ENCODE measurements around the gene CCDC13.

The CCDC13 gene

DNA sequence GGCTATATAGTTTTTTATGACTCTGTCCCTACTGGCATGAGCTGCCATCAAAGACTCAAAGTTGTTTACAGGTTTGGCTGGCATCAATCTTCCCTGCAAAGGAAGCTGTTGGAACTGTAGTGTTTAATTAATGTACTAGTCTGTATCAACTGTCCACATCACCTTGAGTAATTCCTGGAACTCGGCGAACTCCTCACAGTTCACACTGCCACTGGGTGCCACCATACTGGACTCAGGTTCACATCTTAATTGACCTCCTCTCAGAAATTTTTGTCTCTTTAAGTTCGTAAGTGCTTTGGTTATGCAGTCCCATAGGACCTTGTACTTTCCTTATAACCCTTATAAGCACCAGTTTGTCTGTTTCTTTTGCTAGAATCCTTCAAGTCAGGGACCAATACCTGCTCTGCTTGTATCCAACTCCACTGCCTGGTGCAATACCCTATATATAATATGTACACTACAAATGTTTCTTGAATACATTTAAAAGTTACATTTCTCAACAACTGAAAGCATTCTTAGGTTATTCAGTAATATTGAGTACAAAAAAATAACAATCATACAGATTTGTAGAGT, 28.1 kb upstream of the CCDC13 start:
- intact Hi-C loops (cut with DNase I), result no loop called here
- DNase-seq, result no peak

- intact Hi-C loops (cut with DNase I), result no loop called here
- no peak for DNase-seq
These were observed 27.2 kb upstream of the CCDC13 start for GRCh38 chr3:42800251-42800650.

- intact Hi-C loops (cut with DNase I), result no loop called here
- no peak for DNase-seq
These were observed 26.3 kb upstream of the CCDC13 start for GRCh38 chr3:42799376-42799775.

DNA sequence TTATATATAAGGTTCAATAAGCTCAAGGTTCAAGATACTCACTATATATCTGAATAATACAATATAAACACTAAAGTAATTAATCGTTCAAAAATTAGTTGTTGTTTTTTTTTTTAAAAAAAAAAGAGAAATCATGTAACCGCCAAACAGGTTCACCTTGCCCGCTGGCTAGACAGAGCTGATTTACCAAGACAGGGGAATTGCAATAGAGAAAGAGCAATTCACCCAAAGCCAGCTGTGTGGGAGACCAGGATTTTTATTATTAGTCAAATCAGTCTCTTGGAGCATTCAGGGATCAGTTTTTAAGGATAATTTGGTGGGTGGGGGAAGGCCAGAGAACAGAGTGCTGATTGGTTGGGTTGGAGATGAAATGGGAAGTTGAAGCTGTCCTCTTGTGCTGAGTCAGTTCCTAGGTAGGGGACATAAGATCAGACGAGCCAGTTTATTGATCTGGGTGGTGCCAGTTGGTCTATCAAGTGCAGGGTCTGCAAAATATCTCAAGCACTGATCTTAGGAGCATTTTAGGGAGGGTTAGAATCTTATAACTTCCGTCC, 23.4 kb upstream of the CCDC13 start:
- no peak for DNase-seq

DNA sequence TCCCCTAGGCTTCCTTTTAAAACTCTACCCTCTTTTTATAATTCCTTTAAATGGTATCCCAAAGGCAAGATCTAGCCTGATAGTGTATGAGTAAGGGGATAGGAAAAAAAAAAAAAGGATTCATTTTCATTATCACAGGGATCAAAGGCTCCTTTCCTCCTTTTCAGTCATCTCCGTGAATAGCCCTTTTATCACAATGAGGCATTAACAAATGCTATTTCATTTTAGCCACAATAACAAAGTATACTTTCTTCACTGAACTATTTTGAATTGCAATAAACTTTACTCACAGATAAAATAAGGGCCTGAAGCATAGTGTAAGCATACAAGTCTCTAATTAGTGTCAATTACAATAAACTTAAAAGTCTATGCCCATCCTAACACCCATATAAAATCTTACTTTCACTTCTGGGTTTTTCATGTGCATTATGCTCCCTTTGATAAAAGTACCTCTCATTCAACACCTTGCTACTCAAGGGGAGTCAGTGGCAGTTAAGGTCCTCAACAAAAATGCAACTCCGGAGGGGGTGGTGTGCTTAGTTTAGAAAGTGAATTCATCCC, 22.6 kb upstream of the CCDC13 start:
- no peak for DNase-seq
- intact Hi-C loops (cut with DNase I), result no loop called here

More for the DNA sequence above, 23.4 kb upstream of the CCDC13 start:
- intact Hi-C loops (cut with DNase I), result no loop called here

GRCh38 chr3:42790714-42791229, 17.7 kb upstream of the CCDC13 start:
- no peak for DNase-seq
- intact Hi-C loops (cut with DNase I), result no loop called here

DNA sequence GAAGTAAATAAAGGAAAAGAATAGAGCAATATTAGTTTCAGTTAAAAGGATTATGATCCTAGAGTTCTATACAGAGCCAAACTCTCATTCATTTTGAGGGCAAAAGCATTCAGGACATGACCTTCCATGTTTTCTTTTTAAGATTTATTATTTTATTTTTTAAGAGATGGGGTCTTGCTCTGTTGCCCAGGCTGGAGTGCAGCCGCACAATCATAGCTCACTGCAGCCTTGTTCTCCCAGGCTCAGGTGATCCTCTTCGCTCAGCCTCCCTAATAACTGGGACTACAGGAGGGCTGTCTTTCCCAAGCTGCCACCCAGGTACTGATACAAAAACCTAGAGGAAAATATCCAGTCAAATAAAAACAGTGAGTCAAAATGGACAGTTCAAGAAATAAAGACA, 13.6 kb upstream of the CCDC13 start:
- no peak for DNase-seq
- intact Hi-C loops (cut with DNase I), result no loop called here

DNA sequence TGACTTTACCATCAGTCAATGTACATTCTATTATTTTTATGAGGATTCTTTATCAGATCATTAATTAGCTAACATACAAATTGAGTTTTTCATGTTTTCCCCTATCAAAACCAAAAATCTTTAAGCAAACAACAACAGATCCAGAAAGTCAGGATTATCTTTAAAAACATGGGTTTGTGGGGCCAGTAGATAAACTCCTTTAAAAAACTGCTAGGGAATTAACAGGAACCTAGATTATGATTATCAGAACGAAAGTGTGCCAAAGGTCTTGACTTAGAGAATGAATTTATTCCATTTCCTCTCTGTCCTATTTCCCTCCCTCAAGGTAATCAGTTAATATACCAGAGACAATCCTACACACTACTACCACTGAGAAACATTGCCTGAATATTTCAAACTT, 13.2 kb upstream of the CCDC13 start:
- DNase-seq, result no peak
- intact Hi-C loops (cut with DNase I), result no loop called here

DNA sequence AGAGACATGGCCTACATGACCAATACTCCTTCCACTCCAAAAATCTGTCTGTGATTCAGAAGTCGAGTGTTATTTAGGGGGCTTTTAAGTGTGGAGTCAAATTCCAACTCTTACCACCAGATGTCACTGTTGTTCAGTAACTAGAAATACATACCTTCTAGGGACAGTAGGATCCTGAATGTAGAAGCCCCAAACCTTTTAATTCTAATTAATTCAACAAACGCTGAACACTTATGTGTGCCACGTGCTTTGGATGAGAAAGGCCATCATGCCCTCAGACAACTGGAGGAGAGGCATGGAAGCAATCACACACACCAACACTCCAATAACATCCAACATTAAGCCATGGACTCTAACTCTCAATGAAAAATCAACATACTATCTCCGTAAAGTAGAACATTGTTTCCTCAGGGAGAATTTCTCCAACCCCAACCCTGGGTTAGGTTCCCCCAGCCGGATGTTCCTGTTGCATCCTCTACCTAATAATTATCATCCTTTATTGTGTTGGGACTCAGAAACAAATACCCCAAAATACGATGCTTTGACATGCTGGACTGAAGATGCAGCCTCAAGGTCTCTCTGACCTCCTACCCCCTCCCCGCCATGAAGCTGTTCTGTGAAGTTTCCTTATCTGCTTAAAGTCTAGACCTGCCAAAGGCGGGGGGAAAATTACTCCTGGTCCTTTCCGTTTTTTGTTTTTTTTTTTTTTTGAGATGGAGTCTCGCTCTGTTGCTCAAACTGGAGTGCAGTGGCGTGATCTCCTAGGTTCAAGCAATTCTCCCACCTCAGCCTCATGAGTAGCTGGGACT, 8.0 kb upstream of the CCDC13 start:
- no peak for DNase-seq
- intact Hi-C loops (cut with DNase I), result loop anchor here (1.0 to 2.0 kb wide), 4 partner anchors 24 to 100 kb away; partner anchors contain the start of gene HIGD1A

DNA sequence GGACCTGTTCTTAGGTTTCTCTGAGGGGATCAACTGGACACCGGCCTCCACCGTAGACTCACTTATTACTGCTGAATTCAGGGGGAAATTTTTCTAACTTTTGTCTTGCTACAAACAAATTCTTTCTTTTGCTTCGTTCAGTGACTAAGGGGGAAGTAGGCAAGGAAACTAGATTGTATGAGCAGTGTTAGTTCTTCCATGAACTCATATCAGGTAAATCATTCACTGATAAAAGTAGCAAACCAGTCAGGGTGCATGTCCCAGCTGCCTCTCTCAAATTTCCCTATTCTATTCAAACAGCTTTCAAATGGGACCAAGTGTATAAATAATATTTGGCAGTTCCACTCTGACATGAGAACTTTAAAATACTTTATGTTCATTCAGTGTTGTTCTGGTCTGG, 7.3 kb upstream of the CCDC13 start:
- intact Hi-C loops (cut with DNase I), result loop anchor here (1.0 to 2.0 kb wide), 4 partner anchors 24 to 101 kb away; partner anchors contain the start of gene HIGD1A
- DNase-seq, result no peak

- intact Hi-C loops (cut with DNase I), result no loop called here
- no peak for DNase-seq
These were observed 5.6 kb upstream of the CCDC13 start for GRCh38 chr3:42778644-42779043.

DNA sequence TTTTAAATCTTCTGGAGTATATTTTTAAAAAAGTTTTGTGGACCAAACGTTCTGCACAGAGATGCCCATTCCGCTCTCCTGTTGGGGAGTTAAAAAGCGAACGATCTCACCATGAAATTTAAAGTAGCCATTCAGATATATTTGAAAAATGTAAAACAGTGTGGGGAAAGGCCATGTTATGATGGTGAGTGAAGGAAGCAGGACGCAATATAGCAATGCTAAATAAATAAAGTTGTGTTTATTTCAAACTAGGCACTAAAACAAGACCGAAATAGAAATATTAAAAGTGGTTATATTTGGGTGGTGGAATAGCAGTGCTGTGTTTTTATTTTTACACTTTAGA, 327 bp upstream of the CCDC13 start:
- intact Hi-C loops (cut with DNase I), result no loop called here
- DNase-seq, result no peak

DNA sequence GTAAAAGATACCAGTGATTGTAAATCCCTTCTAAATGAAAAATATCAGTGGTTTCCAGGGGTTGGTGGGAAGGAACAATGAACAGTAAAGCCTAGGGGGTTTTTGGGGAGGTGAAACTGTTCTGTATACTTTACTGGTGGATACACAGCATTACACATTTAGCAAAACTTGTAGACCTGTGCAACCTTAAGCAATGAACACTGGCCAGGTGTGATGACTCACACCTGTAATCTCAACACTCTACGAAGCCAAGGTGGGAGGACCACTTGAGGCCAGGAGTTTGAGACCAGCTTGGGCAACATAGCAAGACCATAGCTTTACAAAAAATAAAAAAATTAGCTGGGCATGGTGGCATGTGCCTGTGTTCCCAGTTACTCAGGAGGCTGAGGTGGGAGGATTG, 1.8 kb downstream of the CCDC13 start:
- intact Hi-C loops (cut with DNase I), result no loop called here
- no peak for DNase-seq

- intact Hi-C loops (cut with DNase I), result no loop called here
- DNase-seq, result no peak
These were observed 3.4 kb downstream of the CCDC13 start for GRCh38 chr3:42769477-42770131.

- DNase-seq, result no peak
- intact Hi-C loops (cut with DNase I), result no loop called here
These were observed 8.3 kb downstream of the CCDC13 start for GRCh38 chr3:42764561-42765295.

DNA sequence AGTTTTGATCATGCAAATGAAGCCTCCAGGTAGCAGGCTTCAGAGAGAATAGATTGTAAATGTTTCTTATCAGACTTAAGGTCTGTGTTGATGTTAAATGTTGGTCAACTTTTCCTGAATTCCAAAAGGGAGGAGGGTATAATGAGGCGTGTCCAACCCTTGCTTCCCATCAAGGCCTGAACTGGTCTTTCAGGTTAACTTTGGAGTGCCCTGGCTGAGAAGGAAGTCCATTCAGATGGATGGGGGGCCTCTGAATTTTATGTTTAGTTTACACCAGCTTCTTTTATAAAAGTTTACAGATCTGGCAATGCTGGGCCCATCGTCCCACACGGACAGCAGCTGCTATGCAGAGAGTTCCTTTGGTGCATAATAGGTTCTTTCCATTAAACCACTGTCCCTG, 8.9 kb downstream of the CCDC13 start:
- DNase-seq, result no peak
- intact Hi-C loops (cut with DNase I), result no loop called here

DNA sequence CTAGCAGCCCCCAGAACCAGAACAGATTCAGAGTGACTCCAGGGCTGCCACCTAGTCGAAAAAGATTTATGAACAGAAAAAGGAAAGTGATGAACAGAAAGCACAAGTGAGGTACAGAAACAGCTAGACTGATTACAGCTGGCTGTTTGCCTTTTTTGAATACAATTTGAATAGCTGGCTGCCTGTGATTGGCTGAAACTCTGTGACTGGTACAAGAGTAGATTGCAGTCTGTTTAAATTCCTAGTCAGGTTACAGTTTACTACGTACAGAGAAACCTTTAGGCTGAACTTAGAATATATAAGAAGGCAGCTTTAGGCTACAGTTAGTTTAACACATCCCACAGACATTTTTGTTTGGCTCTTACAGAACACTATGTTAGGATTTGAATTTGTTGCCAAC, 10.0 kb downstream of the CCDC13 start:
- DNase-seq, result no peak
- intact Hi-C loops (cut with DNase I), result no loop called here

GRCh38 chr3:42762046-42762724, 10.9 kb downstream of the CCDC13 start:
- no peak for DNase-seq
- intact Hi-C loops (cut with DNase I), result no loop called here

DNA sequence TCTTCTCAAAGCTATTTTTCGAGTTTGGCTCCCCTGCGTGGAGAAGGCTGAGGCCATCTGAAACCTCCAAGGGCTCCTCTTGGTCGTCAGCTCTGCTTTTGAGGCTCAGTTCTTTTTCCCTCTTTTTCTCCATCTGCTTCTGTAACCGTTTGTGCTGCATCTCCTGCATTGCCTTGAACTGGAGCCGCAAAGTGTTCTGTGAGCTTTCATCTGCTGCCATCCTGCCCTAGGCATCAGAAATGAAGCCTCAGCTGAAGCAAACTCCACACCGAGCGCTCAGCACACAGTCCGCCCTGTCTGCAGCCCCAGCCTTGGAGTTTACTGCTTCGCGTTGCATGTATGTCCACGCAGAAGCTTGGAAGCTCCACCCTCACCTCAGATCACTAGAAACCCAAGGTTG, 14.9 kb downstream of the CCDC13 start:
- intact Hi-C loops (cut with DNase I), result no loop called here
- no peak for DNase-seq

GRCh38 chr3:42756681-42757213, 16.3 kb downstream of the CCDC13 start:
- DNase-seq, result no peak
- intact Hi-C loops (cut with DNase I), result no loop called here
